Activated naive CD8-positive, alpha-beta T cell treated with anti-CD3 and anti-CD28 coated beads, Interleukin-2, amount 50 U/mL, for 24 hours (primary cell): ENCODE results near the gene KL.
A peak's percentile ranks its signal among the peaks of the same experiment; 100 is the strongest.

Experiments used
- ATAC-seq: fragments of 150-1000 bp; cut with Tn5 transposase; one replicate; pipeline ENCODE4 v1.10.0; 2021
- DNase-seq: peaks from one replicate; pipeline ENCODE4 v3.0.0; 2021
- H3K27ac Mint-ChIP-seq: one replicate; pipeline ENCODE4 v1.8.0; 2021; ENCODE audit warnings: mild to moderate bottlenecking, mixed read lengths
- H3K27me3 Mint-ChIP-seq: one replicate; pipeline ENCODE4 v1.8.0; 2021; ENCODE audit warnings: mixed read lengths
- H3K36me3 Mint-ChIP-seq: one replicate; pipeline ENCODE4 v1.8.0; 2021; ENCODE audit warnings: low read depth, mixed read lengths
- H3K4me1 Mint-ChIP-seq: one replicate; pipeline ENCODE4 v1.8.0; 2021; ENCODE audit warnings: mixed read lengths
- H3K4me3 Mint-ChIP-seq: one replicate; pipeline ENCODE4 v1.8.0; 2021; ENCODE audit warnings: mild to moderate bottlenecking, moderate library complexity, mixed read lengths
- H3K9me3 Mint-ChIP-seq: one replicate; pipeline ENCODE4 v1.8.0; 2021; ENCODE audit warnings: mixed read lengths

Gene KL

DNA sequence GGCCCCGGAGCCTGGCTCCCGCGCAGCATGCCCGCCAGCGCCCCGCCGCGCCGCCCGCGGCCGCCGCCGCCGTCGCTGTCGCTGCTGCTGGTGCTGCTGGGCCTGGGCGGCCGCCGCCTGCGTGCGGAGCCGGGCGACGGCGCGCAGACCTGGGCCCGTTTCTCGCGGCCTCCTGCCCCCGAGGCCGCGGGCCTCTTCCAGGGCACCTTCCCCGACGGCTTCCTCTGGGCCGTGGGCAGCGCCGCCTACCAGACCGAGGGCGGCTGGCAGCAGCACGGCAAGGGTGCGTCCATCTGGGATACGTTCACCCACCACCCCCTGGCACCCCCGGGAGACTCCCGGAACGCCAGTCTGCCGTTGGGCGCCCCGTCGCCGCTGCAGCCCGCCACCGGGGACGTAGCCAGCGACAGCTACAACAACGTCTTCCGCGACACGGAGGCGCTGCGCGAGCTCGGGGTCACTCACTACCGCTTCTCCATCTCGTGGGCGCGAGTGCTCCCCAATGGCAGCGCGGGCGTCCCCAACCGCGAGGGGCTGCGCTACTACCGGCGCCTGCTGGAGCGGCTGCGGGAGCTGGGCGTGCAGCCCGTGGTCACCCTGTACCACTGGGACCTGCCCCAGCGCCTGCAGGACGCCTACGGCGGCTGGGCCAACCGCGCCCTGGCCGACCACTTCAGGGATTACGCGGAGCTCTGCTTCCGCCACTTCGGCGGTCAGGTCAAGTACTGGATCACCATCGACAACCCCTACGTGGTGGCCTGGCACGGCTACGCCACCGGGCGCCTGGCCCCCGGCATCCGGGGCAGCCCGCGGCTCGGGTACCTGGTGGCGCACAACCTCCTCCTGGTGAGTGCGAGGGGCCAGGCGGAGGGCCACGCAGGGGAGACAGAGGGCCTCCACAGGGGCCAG lies at the start of gene KL:
KL (plus strand) TSS at position 10 of the 909 bp plus-strand sequence; CDS start at position 28, 18 bp downstream.
- no peaks in the 10 kb centered on the region for H3K9me3 Mint-ChIP-seq
- H3K4me3 Mint-ChIP-seq = peak within 1 kb of the TSS; percentile 66
- peak within 1 kb of the TSS; percentile 40 for H3K27ac Mint-ChIP-seq
- ATAC-seq = peak; percentile 27
- peak; percentile 15 for DNase-seq
- H3K36me3 Mint-ChIP-seq = no peaks in the 10 kb centered on the region
- peaks cover 12% of the 10 kb centered on the region for H3K4me1 Mint-ChIP-seq
- H3K27me3 Mint-ChIP-seq = peaks cover 66% of the 10 kb centered on the region

DNA sequence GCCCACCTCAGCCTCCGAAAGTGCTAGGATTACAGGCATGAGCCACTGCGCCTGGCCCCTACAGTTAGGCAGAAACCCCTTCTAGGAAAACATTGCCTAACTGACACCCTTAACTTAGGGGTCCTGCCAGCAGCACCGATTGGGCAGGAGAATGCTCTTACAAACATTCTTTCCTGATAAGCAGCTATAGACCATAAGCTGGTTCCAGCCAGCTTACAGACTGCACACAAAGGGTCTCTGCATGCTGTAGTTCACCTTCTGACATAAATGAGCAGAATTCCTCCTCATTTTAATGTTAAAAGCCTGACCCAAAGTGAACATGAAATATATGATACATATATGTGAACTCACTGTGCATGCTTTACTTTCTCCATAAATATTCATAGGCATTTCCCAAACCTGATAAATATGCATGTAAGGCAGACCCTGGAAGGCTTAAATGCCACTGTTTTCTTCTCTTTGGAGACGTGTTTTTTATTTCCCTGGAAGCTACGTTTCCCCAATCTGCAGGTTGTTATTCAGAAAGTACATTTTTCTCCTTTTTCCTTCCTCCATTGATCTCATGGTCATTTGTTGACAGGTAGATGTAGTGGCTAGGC lies 48.5 kb upstream of the KL start:
- Mint-ChIP-seq H3K4me3 (no peak overlapping the region), H3K36me3 (no peaks in the 10 kb centered on the region), H3K27ac (no peak overlapping the region), H3K4me1 (peaks cover 3% of the 10 kb centered on the region), H3K27me3 (no peaks in the 10 kb centered on the region), H3K9me3 (no peaks in the 10 kb centered on the region)
- ATAC-seq (no peak), DNase-seq (no peak)

DNA sequence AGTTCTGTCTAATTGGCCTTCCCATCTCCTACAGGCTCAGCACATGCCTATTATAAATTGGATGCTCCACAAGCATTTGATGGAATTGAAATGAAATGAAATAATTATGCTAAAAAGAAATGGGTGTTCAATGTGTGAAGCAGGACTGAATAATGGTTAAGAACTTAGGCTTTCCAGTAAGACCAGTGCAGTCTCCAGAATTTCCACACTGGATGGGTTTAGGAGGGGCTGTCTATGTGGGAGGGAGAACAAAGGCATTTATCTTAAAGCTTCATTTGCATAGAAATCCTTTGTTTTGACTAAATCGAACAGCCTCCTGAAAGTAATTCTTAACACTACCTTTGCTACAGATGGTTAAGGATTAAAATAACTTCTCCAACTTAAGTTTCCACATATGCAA lies 47.9 kb upstream of the KL start:
- no peak overlapping the region for H3K4me3 Mint-ChIP-seq
- H3K27me3 Mint-ChIP-seq = no peaks in the 10 kb centered on the region
- H3K4me1 Mint-ChIP-seq = peaks cover 3% of the 10 kb centered on the region
- DNase-seq (no peak), ATAC-seq (no peak)
- H3K36me3 Mint-ChIP-seq = no peaks in the 10 kb centered on the region
- no peaks in the 10 kb centered on the region for H3K9me3 Mint-ChIP-seq
- H3K27ac Mint-ChIP-seq = no peak overlapping the region

DNA sequence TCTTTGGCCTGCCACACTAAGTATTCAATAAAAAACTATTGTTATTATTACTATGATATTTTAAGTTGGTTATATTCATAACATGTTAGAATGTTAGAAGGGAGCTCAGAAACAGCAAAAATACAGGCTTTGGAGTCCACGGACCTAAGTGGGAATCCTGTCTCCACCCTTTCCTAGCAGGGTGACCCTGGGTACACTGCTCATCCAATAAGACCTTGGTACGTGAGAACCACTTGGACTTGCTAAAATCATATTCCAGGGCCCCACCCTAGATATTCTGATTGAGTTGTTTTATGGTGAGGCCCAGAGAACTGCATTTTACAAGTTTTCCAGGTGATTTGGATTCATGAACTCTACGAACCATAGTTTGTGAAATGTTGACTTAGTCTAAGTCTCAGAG lies 47.4 kb upstream of the KL start:
- no peaks in the 10 kb centered on the region for H3K27me3 Mint-ChIP-seq
- ATAC-seq (no peak), DNase-seq (no peak)
- no peak overlapping the region for H3K4me3 Mint-ChIP-seq
- no peaks in the 10 kb centered on the region for H3K9me3 Mint-ChIP-seq
- no peak overlapping the region for H3K27ac Mint-ChIP-seq
- peaks cover 3% of the 10 kb centered on the region for H3K4me1 Mint-ChIP-seq
- no peaks in the 10 kb centered on the region for H3K36me3 Mint-ChIP-seq

DNA sequence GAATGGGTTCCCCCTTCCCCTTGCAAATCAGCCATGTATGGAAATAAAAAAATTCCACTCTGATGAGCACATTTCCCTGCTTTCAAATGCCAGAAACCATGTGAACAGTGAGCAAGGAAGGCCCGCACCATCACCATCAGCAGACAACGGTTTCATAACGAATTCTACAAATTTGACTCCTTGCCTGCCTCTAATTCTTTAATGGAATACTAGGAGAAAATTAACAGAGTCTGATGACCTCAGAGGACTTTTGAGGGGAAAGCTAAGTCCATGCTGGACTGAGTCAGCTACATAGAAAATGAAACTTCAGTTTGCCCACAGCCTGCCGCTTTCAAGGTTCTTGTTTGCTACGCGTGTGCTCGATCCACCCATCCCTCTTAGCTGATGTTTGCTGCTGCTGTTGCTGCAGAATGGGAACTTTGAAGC lies 46.7 kb upstream of the KL start:
- no peaks in the 10 kb centered on the region for H3K36me3 Mint-ChIP-seq
- no peaks in the 10 kb centered on the region for H3K9me3 Mint-ChIP-seq
- peaks cover 3% of the 10 kb centered on the region for H3K4me1 Mint-ChIP-seq
- no peak overlapping the region for H3K27ac Mint-ChIP-seq
- no peaks in the 10 kb centered on the region for H3K27me3 Mint-ChIP-seq
- no peak overlapping the region for H3K4me3 Mint-ChIP-seq
- DNase-seq = no peak
- ATAC-seq = no peak

DNA sequence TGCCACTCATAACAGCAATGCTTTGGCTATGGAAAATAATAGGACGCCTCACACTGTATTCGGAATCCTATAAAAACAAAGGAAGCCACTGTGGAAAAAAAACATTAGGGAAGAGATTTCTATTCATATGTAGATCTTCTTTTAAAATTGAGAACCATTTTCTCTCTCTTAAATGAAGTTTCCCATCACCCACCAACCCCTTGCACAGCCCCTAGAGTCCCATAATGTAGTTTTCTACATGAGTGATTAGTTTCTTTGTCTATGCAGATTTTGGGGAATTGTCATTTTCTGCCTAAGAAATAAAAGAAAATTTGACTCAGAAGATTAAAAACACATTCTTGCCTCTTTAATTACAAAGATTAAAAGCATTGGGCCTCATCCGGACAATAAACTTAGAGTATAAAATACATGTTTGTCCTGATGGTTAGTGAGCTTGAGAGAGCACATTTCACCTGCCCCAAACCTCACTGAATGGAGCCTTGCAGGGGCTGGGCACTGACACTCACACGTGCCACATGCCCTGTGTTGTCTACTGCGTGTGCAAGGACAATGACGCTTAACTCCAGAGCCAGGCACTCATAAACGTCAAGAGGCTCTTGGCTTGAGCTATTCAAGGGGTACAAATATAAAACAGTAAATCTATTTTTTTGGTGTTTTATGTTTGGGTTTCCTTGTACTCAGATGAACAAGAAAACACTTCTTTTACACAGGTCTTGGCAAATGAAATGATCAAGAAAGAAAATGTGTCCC lies 40.0 kb upstream of the KL start:
- no peak for ATAC-seq
- no peaks in the 10 kb centered on the region for H3K4me1 Mint-ChIP-seq
- no peaks in the 10 kb centered on the region for H3K9me3 Mint-ChIP-seq
- DNase-seq = no peak
- H3K27me3 Mint-ChIP-seq = peaks cover 3% of the 10 kb centered on the region
- no peak overlapping the region for H3K27ac Mint-ChIP-seq
- no peaks in the 10 kb centered on the region for H3K36me3 Mint-ChIP-seq
- H3K4me3 Mint-ChIP-seq = no peak overlapping the region

DNA sequence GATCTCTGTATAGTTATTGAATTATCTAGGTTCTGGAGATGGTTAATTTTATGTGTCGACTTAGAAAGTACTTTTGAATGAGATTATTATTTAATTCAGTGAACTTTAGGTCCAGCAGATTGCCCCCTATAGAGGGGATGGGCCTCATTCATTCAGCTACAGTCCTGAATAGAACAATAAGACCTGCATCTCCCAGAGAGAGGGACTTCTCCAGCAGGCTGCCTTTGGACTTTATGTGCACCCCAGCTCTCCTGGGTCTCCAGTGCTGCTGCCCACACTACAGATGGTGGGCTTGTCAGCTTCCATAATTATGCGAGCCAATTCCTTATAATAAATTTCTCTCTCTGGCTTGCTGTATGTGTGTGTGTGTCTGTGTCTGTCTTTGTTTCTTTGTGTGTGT lies 39.3 kb upstream of the KL start:
- Mint-ChIP-seq H3K4me3 (no peak overlapping the region), H3K27me3 (peaks cover 3% of the 10 kb centered on the region), H3K36me3 (no peaks in the 10 kb centered on the region), H3K27ac (no peak overlapping the region), H3K4me1 (no peaks in the 10 kb centered on the region), H3K9me3 (no peaks in the 10 kb centered on the region)
- no peak for ATAC-seq
- DNase-seq = no peak

DNA sequence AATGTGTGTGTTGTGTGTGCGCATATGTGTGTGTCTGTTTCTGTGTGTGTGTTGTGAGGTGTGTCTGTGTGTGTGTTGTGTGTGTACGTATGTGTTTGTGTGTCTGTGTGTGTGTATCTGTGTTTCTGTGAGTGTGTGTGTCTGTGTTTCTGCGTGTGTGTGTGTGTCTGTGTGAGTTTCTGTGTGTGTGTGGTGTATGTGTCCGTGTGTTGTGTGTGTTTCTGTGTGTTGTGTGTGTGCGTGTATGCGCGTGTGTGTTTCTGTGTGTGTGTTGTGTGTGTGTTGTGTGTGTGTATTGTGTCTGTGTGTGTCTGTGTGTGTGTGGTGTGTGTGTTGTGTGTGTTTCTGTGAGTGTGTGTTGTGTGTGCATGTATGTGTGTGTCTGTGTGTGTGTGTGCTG lies 38.9 kb upstream of the KL start:
- H3K27me3 Mint-ChIP-seq = peaks cover 3% of the 10 kb centered on the region
- H3K9me3 Mint-ChIP-seq = no peaks in the 10 kb centered on the region
- H3K27ac Mint-ChIP-seq = no peak overlapping the region
- no peaks in the 10 kb centered on the region for H3K4me1 Mint-ChIP-seq
- H3K4me3 Mint-ChIP-seq = no peak overlapping the region
- no peak for DNase-seq
- no peak for ATAC-seq
- H3K36me3 Mint-ChIP-seq = no peaks in the 10 kb centered on the region

DNA sequence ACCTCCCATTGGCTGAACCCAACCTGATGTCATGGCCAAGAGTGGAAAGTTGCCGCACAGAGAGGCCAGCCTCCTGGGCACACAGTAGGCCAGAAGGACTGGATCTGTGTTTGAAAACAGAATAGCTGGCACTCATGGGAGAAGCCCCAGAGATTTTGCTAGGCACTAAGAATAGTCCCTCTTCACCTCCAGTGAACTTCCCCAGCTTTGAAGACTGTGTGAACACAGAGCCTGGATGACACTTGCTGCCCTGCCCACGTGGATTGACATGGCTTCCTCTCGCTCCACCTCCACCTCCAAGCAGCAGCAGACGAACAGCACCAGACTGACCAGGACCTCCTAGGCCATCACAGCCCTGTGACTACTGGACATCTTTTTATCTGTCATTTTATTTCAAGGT lies 37.9 kb upstream of the KL start:
- DNase-seq (no peak), ATAC-seq (no peak)
- no peaks in the 10 kb centered on the region for H3K4me1 Mint-ChIP-seq
- H3K27ac Mint-ChIP-seq = no peak overlapping the region
- peaks cover 3% of the 10 kb centered on the region for H3K27me3 Mint-ChIP-seq
- H3K4me3 Mint-ChIP-seq = no peak overlapping the region
- no peaks in the 10 kb centered on the region for H3K36me3 Mint-ChIP-seq
- no peaks in the 10 kb centered on the region for H3K9me3 Mint-ChIP-seq

DNA sequence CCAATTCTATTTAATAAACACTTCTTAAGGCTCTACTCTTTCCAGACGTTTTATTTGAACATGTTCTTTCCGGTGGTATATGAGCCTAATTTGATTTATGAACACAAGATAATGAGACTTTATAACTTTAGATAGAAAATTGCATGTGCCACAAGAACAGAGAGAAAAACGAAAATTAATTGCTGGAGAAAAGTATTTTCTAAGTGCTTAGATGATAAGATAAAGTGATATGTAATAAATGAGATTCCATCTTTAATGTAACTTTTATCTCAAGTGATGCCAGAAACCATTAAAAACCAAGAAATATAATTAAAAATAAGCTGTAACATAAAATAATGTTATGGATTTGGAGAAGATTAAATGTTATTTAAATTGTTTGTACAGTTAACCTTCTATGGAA lies 33.2 kb upstream of the KL start:
- Mint-ChIP-seq H3K36me3 (no peaks in the 10 kb centered on the region), H3K27me3 (no peaks in the 10 kb centered on the region), H3K4me3 (no peak overlapping the region), H3K27ac (no peak overlapping the region), H3K4me1 (no peaks in the 10 kb centered on the region), H3K9me3 (no peaks in the 10 kb centered on the region)
- no peak for ATAC-seq
- no peak for DNase-seq

DNA sequence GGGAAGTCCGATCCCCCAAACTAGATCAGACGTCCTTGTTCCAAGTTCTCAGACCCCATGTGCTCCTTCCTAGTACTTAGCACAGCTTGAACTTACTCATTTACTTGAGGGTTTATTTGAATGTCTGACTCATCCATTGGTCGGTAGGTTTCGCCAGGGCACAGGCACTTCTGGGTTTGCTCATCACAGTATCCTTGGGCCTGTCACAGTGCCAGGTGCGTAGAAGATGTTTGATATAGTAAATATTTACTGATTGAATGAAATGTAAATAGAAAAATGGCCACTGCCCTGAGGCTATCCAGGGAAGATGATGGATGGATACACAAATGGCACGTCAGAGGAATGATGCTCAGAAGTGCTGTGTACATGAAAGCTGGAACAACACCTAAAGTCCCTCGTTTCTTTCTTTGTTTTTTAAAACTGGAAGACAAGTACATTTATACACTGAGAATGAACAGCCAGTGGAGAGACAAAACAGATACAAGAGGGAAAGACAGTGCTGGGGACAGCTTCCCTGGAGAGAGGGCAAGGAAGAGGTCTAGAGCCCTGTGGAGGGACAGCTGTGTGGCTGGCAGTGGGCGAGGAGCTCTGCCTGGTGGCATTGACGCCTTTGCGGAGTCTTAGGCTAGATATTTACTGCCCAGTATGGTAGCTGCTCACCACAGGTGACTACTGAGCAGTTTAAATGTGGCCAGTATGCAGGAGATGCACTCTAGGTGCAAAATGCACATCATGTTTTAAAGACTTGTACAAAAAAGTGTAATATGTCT lies 31.2 kb upstream of the KL start:
- ATAC-seq (no peak), DNase-seq (no peak)
- no peaks in the 10 kb centered on the region for H3K36me3 Mint-ChIP-seq
- H3K27me3 Mint-ChIP-seq = no peaks in the 10 kb centered on the region
- peaks cover 6% of the 10 kb centered on the region for H3K4me1 Mint-ChIP-seq
- no peak overlapping the region for H3K4me3 Mint-ChIP-seq
- H3K9me3 Mint-ChIP-seq = no peaks in the 10 kb centered on the region
- no peak overlapping the region for H3K27ac Mint-ChIP-seq

DNA sequence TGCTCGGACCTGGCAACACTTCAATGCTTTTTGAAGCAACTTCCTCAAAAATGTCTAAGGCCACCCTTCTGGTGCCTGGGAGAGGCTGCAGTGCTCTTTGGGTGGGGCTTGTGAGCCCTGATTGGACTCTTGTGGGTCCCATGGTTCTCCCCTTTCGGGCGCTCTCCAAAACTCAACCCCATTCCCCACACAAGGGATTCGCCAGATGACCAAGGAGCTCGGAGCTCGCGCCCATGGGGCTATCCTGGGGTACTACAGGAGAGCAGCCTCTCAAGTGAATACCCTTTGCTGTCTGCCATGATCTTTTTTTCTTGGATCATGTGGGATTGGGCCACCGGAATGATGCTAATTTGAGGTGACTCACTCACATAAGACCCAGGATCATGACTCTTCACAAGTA lies 29.7 kb upstream of the KL start:
- H3K4me1 Mint-ChIP-seq = peaks cover 6% of the 10 kb centered on the region
- ATAC-seq (no peak), DNase-seq (no peak)
- peaks cover 9% of the 10 kb centered on the region for H3K27me3 Mint-ChIP-seq
- no peak overlapping the region for H3K27ac Mint-ChIP-seq
- no peaks in the 10 kb centered on the region for H3K36me3 Mint-ChIP-seq
- H3K4me3 Mint-ChIP-seq = no peak overlapping the region
- H3K9me3 Mint-ChIP-seq = no peaks in the 10 kb centered on the region

DNA sequence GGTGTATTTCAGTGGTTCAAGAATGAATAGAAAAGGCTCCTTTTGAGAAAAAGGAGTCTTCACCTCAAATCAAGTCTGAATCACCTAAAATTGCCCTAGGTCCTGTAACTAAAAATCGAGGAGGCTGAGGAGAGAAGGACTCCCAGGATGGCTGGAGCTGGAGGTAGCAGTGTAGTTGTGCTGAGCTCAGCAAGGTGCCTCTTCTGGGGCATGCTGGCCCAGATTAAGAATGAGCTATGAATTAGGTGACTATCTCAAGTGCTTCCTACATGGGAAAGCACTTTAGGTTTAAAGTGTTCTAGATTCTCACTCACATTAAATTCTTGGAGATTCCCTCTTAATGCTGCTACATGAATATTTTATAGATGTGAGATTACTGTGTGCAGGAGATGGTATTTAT lies 28.8 kb upstream of the KL start:
- Mint-ChIP-seq H3K4me3 (no peak overlapping the region), H3K36me3 (no peaks in the 10 kb centered on the region), H3K27me3 (peaks cover 10% of the 10 kb centered on the region), H3K4me1 (peaks cover 6% of the 10 kb centered on the region), H3K9me3 (no peaks in the 10 kb centered on the region), H3K27ac (no peak overlapping the region)
- no peak for ATAC-seq
- DNase-seq = no peak

DNA sequence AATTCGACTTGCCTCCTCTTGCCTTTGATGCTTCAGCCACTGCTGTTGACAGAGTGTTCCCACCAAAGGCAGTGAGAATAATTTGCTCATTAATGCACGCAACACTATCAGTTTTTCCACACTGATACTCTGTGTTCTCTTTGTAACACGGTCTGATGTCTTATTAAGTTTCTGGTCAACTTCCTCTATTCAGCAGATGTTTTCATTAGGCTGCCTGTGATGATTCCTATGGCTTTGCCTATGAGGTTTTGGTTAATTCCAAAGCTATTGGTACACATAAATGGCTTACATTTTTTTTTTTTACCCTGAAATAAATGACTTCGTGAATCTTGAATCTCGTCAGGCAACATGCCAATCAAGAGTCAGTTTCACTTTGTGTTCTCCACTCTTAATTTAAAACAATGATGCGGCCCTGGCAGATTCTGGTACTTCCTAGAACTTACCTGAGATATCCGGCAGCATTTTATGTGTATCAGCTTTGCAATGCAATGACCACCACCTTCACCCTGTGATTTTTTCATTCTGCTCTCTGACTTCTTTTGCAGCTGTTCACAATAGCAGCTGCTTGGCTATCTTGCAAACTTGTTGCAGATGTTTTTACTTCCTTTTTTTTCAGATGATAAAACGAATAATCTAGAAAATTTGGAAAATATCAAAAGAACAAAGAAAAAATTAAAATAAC lies 27.5 kb upstream of the KL start:
- H3K36me3 Mint-ChIP-seq = no peaks in the 10 kb centered on the region
- DNase-seq (no peak), ATAC-seq (no peak)
- no peaks in the 10 kb centered on the region for H3K9me3 Mint-ChIP-seq
- H3K4me1 Mint-ChIP-seq = peaks cover 6% of the 10 kb centered on the region
- no peak overlapping the region for H3K27ac Mint-ChIP-seq
- H3K27me3 Mint-ChIP-seq = peaks cover 10% of the 10 kb centered on the region
- no peak overlapping the region for H3K4me3 Mint-ChIP-seq
